ENCODE results near the gene CACFD1. TPM values are rescaled to one million over a fixed set of nuclear protein-coding genes. Genes with fewer than 3 reads are reported as not detected.

CACFD1 gene
- total and polyA plus RNA-seq, 2 of the 13 experiments (the other 11 are each of a cell fraction or from before 2014, with no cell fraction given) = 13.8 to 14.6 TPM

DNA sequence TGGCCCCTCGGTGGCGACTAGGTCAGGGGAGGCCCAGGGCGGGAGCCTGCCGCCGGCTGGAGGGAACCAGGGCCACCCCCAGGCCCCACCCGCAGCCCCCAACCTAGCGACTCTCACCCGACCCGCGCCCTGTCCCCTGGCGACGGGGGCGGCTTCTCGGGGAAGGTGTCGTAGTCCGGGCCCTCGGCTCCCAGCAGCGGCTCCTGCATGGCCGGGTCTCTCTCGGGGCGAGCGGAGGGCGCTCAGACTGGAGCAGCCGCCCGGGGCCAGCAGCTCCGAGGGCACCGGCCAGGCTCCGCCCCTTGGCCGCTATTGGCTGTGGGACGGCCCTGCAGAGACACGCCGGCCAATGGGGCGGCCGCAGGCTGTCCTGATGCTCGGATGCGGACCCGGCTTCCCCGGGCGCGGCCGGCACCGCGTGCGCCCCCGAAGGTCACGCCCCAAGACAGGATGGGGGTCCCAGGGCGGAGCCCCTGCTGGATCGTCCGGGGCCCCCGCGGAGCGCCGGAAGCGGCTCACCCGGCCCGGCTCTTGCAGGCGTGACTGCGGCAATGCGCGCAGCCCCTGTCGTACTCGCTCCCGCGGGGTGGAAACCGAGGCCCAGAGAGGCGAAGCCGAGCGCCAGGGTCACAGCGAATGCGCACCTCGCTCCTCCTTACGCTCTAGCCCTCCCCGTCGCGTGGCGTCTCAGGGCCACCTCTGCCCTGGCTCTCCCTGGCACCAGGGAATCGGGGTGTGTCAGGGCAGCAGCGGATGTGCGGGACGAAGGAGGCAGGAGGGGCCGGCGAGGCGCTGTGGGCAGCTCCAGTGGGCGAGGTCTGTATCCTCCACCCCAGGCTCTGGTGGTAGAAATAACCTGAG is 19.3 kb downstream of the CACFD1 start, which contains the start of gene SLC2A6 (continued):
- TF ChIP-seq, protein P1, sequence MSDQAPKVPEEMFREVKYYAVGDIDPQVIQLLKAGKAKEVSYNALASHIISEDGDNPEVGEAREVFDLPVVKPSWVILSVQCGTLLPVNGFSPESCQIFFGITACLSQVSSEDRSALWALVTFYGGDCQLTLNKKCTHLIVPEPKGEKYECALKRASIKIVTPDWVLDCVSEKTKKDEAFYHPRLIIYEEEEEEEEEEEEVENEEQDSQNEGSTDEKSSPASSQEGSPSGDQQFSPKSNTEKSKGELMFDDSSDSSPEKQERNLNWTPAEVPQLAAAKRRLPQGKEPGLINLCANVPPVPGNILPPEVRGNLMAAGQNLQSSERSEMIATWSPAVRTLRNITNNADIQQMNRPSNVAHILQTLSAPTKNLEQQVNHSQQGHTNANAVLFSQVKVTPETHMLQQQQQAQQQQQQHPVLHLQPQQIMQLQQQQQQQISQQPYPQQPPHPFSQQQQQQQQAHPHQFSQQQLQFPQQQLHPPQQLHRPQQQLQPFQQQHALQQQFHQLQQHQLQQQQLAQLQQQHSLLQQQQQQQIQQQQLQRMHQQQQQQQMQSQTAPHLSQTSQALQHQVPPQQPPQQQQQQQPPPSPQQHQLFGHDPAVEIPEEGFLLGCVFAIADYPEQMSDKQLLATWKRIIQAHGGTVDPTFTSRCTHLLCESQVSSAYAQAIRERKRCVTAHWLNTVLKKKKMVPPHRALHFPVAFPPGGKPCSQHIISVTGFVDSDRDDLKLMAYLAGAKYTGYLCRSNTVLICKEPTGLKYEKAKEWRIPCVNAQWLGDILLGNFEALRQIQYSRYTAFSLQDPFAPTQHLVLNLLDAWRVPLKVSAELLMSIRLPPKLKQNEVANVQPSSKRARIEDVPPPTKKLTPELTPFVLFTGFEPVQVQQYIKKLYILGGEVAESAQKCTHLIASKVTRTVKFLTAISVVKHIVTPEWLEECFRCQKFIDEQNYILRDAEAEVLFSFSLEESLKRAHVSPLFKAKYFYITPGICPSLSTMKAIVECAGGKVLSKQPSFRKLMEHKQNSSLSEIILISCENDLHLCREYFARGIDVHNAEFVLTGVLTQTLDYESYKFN (CRISPR knock-in tag; conservative IDR thresholded peaks at IDR 0.05) = no peak
- TF ChIP-seq ZNF558 (CRISPR knock-in tag; IDR thresholded peaks at IDR 0.05; ENCODE audit: borderline replicate concordance) (peak; percentile 57; the same call in 1 of the 2 replicates), SP2 (CRISPR knock-in tag; IDR thresholded peaks at IDR 0.05) (peak; percentile 68), ZNF574 (CRISPR knock-in tag; IDR thresholded peaks at IDR 0.05) (no peak), NFYB (CRISPR knock-in tag; IDR thresholded peaks at IDR 0.05) (peak; percentile 92), TRIM22 (IDR thresholded peaks at IDR 0.05) (no peak), KLF11 (CRISPR knock-in tag; IDR thresholded peaks at IDR 0.05) (no peak), ZEB1 (IDR thresholded peaks at IDR 0.05; ENCODE audit: insufficient replicate concordance, low read depth) (no peak), ZSCAN12 (CRISPR knock-in tag; IDR thresholded peaks at IDR 0.05) (no peak; the same call in 1 of the 2 replicates), MLLT10 (CRISPR knock-in tag; IDR thresholded peaks at IDR 0.05) (no peak), SIN3B (IDR thresholded peaks at IDR 0.05; ENCODE audit: low read length) (no peak), IRF9 (CRISPR knock-in tag; IDR thresholded peaks at IDR 0.05; ENCODE audit: borderline replicate concordance) (no peak)
- TF ChIP-seq, protein P2, sequence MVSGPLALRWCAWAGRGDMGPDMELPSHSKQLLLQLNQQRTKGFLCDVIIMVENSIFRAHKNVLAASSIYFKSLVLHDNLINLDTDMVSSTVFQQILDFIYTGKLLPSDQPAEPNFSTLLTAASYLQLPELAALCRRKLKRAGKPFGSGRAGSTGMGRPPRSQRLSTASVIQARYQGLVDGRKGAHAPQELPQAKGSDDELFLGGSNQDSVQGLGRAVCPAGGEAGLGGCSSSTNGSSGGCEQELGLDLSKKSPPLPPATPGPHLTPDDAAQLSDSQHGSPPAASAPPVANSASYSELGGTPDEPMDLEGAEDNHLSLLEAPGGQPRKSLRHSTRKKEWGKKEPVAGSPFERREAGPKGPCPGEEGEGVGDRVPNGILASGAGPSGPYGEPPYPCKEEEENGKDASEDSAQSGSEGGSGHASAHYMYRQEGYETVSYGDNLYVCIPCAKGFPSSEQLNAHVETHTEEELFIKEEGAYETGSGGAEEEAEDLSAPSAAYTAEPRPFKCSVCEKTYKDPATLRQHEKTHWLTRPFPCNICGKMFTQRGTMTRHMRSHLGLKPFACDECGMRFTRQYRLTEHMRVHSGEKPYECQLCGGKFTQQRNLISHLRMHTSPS (CRISPR knock-in tag; IDR thresholded peaks at IDR 0.05; ENCODE audit: low read depth) = no peak; the same call in 1 of the 2 replicates
- TF ChIP-seq, protein P3, sequence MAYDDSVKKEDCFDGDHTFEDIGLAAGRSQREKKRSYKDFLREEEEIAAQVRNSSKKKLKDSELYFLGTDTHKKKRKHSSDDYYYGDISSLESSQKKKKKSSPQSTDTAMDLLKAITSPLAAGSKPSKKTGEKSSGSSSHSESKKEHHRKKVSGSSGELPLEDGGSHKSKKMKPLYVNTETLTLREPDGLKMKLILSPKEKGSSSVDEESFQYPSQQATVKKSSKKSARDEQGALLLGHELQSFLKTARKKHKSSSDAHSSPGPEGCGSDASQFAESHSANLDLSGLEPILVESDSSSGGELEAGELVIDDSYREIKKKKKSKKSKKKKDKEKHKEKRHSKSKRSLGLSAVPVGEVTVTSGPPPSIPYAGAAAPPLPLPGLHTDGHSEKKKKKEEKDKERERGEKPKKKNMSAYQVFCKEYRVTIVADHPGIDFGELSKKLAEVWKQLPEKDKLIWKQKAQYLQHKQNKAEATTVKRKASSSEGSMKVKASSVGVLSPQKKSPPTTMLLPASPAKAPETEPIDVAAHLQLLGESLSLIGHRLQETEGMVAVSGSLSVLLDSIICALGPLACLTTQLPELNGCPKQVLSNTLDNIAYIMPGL (CRISPR knock-in tag; IDR thresholded peaks at IDR 0.05; ENCODE audit: borderline replicate concordance in 1 of 2, low read depth in 1 of 2) = peak; percentile 7 to 48; a peak in 1 of 4 replicates

Measured in HepG2 (cell line).